SK-N-SH (cell line): ENCODE results near the gene CHPF. TPM values are rescaled to one million over a fixed set of nuclear protein-coding genes. Genes with fewer than 3 reads are reported as not detected.

Source experiments
- CTCF ChIA-PET: fragments of 300-600, 350-600 bp; formaldehyde crosslinking; extraction: SDS; loops from one replicate; lab custom pipeline; 2021; lab: Yijun Ruan, JAX
- POLR2A ChIA-PET: fragments of 350-600 bp; sonication (Branson Sonifier 250); formaldehyde crosslinking; extraction: SDS; loops from one replicate; lab custom pipeline; 2020; ENCODE audit warnings: antibody characterized with exemption, inconsistent platforms; lab: Yijun Ruan, JAX
- DNase-seq: peaks from one replicate; pipeline ENCODE4 v3.0.0; 2012
- H2AFZ ChIP-seq: fragments of 200-600 bp; sonication (generic); 2 replicates; pipeline ENCODE4 v1.8.1; 2016; ENCODE audit warnings: antibody characterized with exemption, mild to moderate bottlenecking, low read depth
- H3F3A ChIP-seq: fragments of 200-600 bp; sonication (generic); replicated peaks from 2 replicates; pipeline ENCODE3; 2016; ENCODE audit warnings: antibody characterized with exemption, mild to moderate bottlenecking; ENCODE audit not compliant: insufficient read depth
- H3K27ac ChIP-seq, 2 experiments: fragments of 200-500 bp in 1 of 2; fragments of 200-600 bp in 1 of 2; sonication (Bioruptor generic) in 1 of 2; sonication (generic), shearing (Covaris generic) in 1 of 2; 2 replicates each; pipeline versions ENCODE4 v1.5.1 to v1.6.1; 2014 to 2016; ENCODE audit warnings: low read depth in 2 of 2, inconsistent platforms in 1 of 2, low read length in 1 of 2, mild to moderate bottlenecking in 1 of 2, mixed read lengths in 1 of 2
- H3K27me3 ChIP-seq: fragments of 200-600 bp; sonication (generic), shearing (Covaris generic); 2 replicates; pipeline ENCODE4 v1.6.1; 2016; ENCODE audit warnings: mixed run types; ENCODE audit not compliant: insufficient read depth
- H3K36me3 ChIP-seq, 2 experiments: fragments of 200-500 bp in 1 of 2; fragments of 200-600 bp in 1 of 2; sonication (Bioruptor generic) in 1 of 2; sonication (generic) in 1 of 2; replicated peaks in 1 of 2; 2 replicates each; pipeline versions ENCODE3 to v1.5.1; 2014 to 2016; ENCODE audit warnings: low read length in 1 of 2, mild to moderate bottlenecking in 1 of 2; ENCODE audit not compliant: insufficient read depth in 2 of 2, control insufficient read depth in 1 of 2
- H3K4me1 ChIP-seq, 2 experiments: fragments of 200-500 bp in 1 of 2; fragments of 200-600 bp in 1 of 2; sonication (Bioruptor generic) in 1 of 2; sonication (generic), shearing (Covaris generic) in 1 of 2; 2 replicates each; pipeline versions ENCODE4 v1.5.1 to v1.6.1; 2014 to 2016; ENCODE audit warnings: low read depth in 1 of 2, low read length in 1 of 2, mixed run types in 1 of 2; ENCODE audit not compliant: insufficient read depth in 2 of 2, control insufficient read depth in 1 of 2
- H3K4me2 ChIP-seq: fragments of 200-600 bp; sonication (generic), shearing (Covaris generic); 2 replicates; pipeline ENCODE4 v1.6.1; 2017; ENCODE audit warnings: mixed run types
- H3K4me3 ChIP-seq, 2 experiments: fragments of 200-500 bp in 1 of 2; fragments of 200-600 bp in 1 of 2; sonication (Bioruptor generic) in 1 of 2; sonication (generic), shearing (Covaris generic) in 1 of 2; 2 replicates each; pipeline versions ENCODE4 v1.5.1 to v1.8.1; 2014 to 2016; ENCODE audit warnings: low read depth in 2 of 2, inconsistent platforms in 1 of 2, low read length in 1 of 2, mild to moderate bottlenecking in 1 of 2, mixed read lengths in 1 of 2, moderate library complexity in 1 of 2
- H3K79me2 ChIP-seq: fragments of 200-600 bp; sonication (generic); 2 replicates; pipeline ENCODE4 v1.8.1; 2017; ENCODE audit warnings: mild to moderate bottlenecking; ENCODE audit not compliant: insufficient read depth
- H3K9ac ChIP-seq: fragments of 200-600 bp; sonication (generic); 2 replicates; pipeline ENCODE4 v1.6.1; 2017; ENCODE audit warnings: mixed run types
- H3K9me2 ChIP-seq: fragments of 200-600 bp; sonication (generic); 2 replicates; pipeline ENCODE4 v1.6.1; 2017; ENCODE audit warnings: mixed run types
- H3K9me3 ChIP-seq: fragments of 200-600 bp; sonication (generic); 2 replicates; pipeline ENCODE4 v1.6.1; 2017; ENCODE audit warnings: mixed run types, mild to moderate bottlenecking, moderate library complexity
- H4K20me1 ChIP-seq: fragments of 200-600 bp; sonication (generic); 2 replicates; pipeline ENCODE4 v1.6.1; 2017; ENCODE audit warnings: mild to moderate bottlenecking, mixed run types; ENCODE audit not compliant: insufficient read depth
- EP300 ChIP-seq, 2 experiments: IDR thresholded peaks; 2 replicates each; pipeline versions ENCODE4 v1.4.0 to v1.6.1; 2012; ENCODE audit warnings: borderline replicate concordance in 1 of 2, low read depth in 1 of 2, low read length in 1 of 2
- MXI1 ChIP-seq: IDR thresholded peaks from 2 replicates; pipeline ENCODE4 v1.6.1; 2012; ENCODE audit warnings: mild to moderate bottlenecking, low read depth, low read length, improper control_type of control experiment
- NRF1 ChIP-seq: IDR thresholded peaks from 2 replicates; pipeline ENCODE4 v1.6.1; 2012; ENCODE audit warnings: low read depth, mild to moderate bottlenecking, low read length
- POLR2AphosphoS5 ChIP-seq: IDR thresholded peaks from 2 replicates; pipeline ENCODE4 v1.6.1; 2012; ENCODE audit warnings: low read depth, low read length
- RXRA ChIP-seq: IDR thresholded peaks from 2 replicates; pipeline ENCODE4 v1.4.0; 2012; ENCODE audit warnings: low read depth, mild to moderate bottlenecking, borderline replicate concordance
- SIN3A ChIP-seq: IDR thresholded peaks from 2 replicates; pipeline ENCODE4 v1.6.1; 2012; ENCODE audit warnings: low read depth, mild to moderate bottlenecking, low read length, moderate library complexity, borderline replicate concordance
- TCF12 ChIP-seq: IDR thresholded peaks from 2 replicates; pipeline ENCODE4 v1.4.0; 2012
- WGBS: methylation state at CpG from one replicate; pipeline ENCODE4 v1.1.6; 2017; ENCODE audit warnings: low lambda C conversion rate; 5-methylcytosine and 5-hydroxymethylcytosine counted together
- polyA plus RNA-seq, 3 experiments: library from polyadenylated mRNA; depleted of rRNA; stranded (reverse); fragments of >200 nt; gene quantifications; 2 replicates each; pipeline ENCODE4 v1.2.3, GENCODE V29; 2012
- TF ChIP-seq, protein P1 (sequence below): IDR thresholded peaks from 2 replicates; pipeline ENCODE4 v1.4.0; 2012; ENCODE audit warnings: low read depth, borderline replicate concordance
- TF ChIP-seq, protein P2 (sequence below): IDR thresholded peaks from 2 replicates; pipeline ENCODE4 v1.4.0; 2012; ENCODE audit warnings: low read depth, borderline replicate concordance
- TF ChIP-seq, protein P3 (sequence below): IDR thresholded peaks from 2 replicates; pipeline ENCODE4 v1.4.0; 2012; ENCODE audit warnings: low read depth
- TF ChIP-seq, protein P4 (sequence below): fragments of 150-350 bp; IDR thresholded peaks from 2 replicates; pipeline ENCODE4 v1.6.1; 2016; ENCODE audit warnings: mild to moderate bottlenecking, low read depth, low read length

The CHPF gene
- polyA plus RNA-seq, 1 of the 3 experiments (the other 2 are of a cell fraction): 141 TPM

DNA sequence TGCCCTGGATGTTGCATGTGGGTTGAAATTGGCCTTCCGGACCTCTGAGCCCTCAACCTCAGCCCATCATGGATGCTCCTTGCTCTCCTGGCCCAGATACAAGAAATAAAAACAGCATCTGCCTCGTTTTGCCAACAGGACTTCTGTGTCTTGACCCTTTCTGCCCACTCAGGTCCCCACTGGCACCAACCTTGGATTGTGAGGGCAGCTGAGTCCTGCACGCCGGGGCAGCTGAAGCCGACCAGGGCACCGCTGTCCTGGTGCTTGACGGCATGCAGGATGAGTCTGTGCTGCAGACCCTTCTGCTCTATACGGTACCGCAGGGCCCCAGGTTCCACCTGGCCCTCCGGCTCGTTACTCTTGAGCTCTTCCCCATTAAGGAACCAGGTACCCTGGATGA, 23.0 kb upstream of the CHPF start (continued):
- TF ChIP-seq SIN3A (no peak), NRF1 (no peak), TCF12 (no peak)
- TF ChIP-seq, protein P1, sequence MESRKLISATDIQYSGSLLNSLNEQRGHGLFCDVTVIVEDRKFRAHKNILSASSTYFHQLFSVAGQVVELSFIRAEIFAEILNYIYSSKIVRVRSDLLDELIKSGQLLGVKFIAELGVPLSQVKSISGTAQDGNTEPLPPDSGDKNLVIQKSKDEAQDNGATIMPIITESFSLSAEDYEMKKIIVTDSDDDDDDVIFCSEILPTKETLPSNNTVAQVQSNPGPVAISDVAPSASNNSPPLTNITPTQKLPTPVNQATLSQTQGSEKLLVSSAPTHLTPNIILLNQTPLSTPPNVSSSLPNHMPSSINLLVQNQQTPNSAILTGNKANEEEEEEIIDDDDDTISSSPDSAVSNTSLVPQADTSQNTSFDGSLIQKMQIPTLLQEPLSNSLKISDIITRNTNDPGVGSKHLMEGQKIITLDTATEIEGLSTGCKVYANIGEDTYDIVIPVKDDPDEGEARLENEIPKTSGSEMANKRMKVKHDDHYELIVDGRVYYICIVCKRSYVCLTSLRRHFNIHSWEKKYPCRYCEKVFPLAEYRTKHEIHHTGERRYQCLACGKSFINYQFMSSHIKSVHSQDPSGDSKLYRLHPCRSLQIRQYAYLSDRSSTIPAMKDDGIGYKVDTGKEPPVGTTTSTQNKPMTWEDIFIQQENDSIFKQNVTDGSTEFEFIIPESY: no peak

DNA sequence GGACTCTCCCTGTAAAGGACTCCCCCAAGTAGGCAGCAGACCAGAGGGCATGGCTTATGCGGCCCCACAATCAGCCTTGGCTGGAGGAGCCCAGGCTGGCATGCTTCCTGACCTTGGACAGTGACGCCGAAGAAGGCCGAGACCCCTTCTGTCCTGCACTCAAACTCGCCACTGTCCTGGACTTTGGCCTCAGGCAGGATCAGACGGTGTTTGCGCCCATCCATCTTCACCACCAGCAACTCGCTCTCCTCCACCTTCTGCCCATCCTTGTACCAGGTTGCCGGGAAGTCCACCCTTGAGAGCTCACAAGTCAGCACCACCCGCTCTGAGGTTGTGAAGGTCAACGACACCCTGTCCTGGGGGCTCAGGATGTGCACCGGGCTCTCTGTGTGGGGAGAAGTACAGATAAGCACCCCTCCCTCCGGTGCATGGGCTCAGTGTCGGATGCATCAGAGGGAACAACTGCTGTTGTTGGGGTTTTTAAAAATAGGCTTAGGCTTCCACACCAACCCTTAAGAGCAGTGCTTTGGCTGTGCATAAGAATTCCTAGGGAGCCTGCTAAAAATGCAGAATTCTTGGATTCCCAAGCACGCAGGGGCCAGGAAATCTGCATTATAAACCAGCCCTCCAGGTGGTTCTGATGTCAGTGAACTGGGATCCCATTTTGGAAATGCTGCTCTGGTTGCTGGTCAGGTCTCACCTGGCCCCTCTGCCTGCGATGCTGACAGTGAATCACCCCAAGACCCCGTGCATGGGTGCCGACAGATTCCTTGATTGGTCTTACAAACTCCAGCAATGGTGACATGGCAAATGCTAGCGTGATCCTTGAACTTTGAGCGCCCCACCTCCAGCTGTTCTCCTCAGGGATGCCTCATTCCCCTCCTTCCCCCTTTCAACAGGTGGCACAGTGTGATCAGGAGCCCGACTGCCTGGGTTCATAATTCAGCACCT, 21.8 kb upstream of the CHPF start:
- H2AFZ ChIP-seq: no peak overlapping the region
- no peaks in the 10 kb centered on the region for H3K9me2 ChIP-seq
- no peak overlapping the region for H3K4me2 ChIP-seq
- H3K79me2 ChIP-seq: peaks cover 4% of the 10 kb centered on the region; the same call in 1 of the 2 replicates
- 91% methylated on average over 19 of the region's 21 CpGs for WGBS
- H3F3A ChIP-seq: peaks cover 2% of the 10 kb centered on the region
- peak; percentile 11 for DNase-seq
- no peaks in the 10 kb centered on the region for H4K20me1 ChIP-seq
- no peak overlapping the region for H3K27ac ChIP-seq
- no peaks in the 10 kb centered on the region for H3K9me3 ChIP-seq
- TF ChIP-seq NRF1 (no peak), TCF12 (no peak), SIN3A (no peak), RXRA (no peak), EP300 (IDR thresholded peaks at IDR 0.05; ENCODE audit: borderline replicate concordance in 1 of 2, low read depth in 1 of 2, low read length in 1 of 2) (no peak), POLR2AphosphoS5 (no peak), MXI1 (no peak)
- TF ChIP-seq, protein P2, sequence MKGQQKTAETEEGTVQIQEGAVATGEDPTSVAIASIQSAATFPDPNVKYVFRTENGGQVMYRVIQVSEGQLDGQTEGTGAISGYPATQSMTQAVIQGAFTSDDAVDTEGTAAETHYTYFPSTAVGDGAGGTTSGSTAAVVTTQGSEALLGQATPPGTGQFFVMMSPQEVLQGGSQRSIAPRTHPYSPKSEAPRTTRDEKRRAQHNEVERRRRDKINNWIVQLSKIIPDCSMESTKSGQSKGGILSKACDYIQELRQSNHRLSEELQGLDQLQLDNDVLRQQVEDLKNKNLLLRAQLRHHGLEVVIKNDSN: no peak
- TF ChIP-seq, protein P3, sequence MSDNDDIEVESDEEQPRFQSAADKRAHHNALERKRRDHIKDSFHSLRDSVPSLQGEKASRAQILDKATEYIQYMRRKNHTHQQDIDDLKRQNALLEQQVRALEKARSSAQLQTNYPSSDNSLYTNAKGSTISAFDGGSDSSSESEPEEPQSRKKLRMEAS: no peak
- TF ChIP-seq, protein P4, sequence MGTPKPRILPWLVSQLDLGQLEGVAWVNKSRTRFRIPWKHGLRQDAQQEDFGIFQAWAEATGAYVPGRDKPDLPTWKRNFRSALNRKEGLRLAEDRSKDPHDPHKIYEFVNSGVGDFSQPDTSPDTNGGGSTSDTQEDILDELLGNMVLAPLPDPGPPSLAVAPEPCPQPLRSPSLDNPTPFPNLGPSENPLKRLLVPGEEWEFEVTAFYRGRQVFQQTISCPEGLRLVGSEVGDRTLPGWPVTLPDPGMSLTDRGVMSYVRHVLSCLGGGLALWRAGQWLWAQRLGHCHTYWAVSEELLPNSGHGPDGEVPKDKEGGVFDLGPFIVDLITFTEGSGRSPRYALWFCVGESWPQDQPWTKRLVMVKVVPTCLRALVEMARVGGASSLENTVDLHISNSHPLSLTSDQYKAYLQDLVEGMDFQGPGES: no peak
- H3K36me3 ChIP-seq: peaks cover 8 to 39% of the 10 kb centered on the region in 2 experiments
- peaks cover 0 to 22% of the 10 kb centered on the region in 2 experiments; a peak in 1 of 4 replicates for H3K4me1 ChIP-seq
- H3K27me3 ChIP-seq: no peaks in the 10 kb centered on the region
- H3K4me3 ChIP-seq: no peak overlapping the region
- H3K9ac ChIP-seq: no peak overlapping the region
- ChIA-PET CTCF (interaction anchor here (1.3 kb wide), 1 partner anchor 77 kb away, joined by 3 read pairs; no protein-coding TSS in a partner anchor), POLR2A (interaction anchor here (0.9 kb wide), 1 partner anchor 13 kb away, joined by 3 read pairs; no protein-coding TSS in a partner anchor)
